Naive thymus-derived CD4-positive, alpha-beta T cell (primary cell): ENCODE measurements around the gene ASAP3. TPM values are rescaled to one million over a fixed set of nuclear protein-coding genes. Genes with fewer than 3 reads are reported as not detected.

Experiments used
- ATAC-seq: fragments of 150-1000 bp; cut with Tn5 transposase; 2 replicates; pipeline ENCODE4 v1.10.0; 2021; ENCODE audit warnings: mild to moderate bottlenecking, moderate library complexity
- CTCF ChIA-PET: fragments of 350-600 bp; sonication (Branson Sonifier 250); formaldehyde crosslinking; loops from one replicate; lab custom pipeline; 2021; ENCODE audit warnings: antibody characterized with exemption; lab: Charles Lee
- POLR2A ChIA-PET: fragments of 350-600 bp; sonication (Branson Sonifier 250); formaldehyde crosslinking; loops from one replicate; lab custom pipeline; 2021; ENCODE audit warnings: antibody characterized with exemption, inconsistent platforms; lab: Charles Lee
- DNase-seq, 9 donors: peaks; one replicate each; pipeline versions ENCODE4 v3.0.0 to v3.0.0-alpha.2; 2020 to 2022; ENCODE audit warnings: mixed read lengths in 1 of 9
- H3K27ac ChIP-seq: one replicate; pipeline ENCODE4 v1.7.0; 2013; ENCODE audit warnings: mild to moderate bottlenecking, low read depth, low read length, moderate library complexity
- H3K27me3 ChIP-seq, 2 donors: one replicate each; pipeline ENCODE4 v1.7.0; 2013; ENCODE audit warnings: low read length in 2 of 2, mild to moderate bottlenecking in 2 of 2, moderate library complexity in 2 of 2; ENCODE audit not compliant: control insufficient read depth in 2 of 2, insufficient read depth in 2 of 2
- H3K36me3 ChIP-seq, 3 experiments: 1 replicate in 2 of 3; 2 replicates in 1 of 3; pipeline ENCODE4 v1.7.0; 2013; ENCODE audit warnings: low read length in 3 of 3, mild to moderate bottlenecking in 3 of 3, moderate library complexity in 1 of 3; ENCODE audit not compliant: insufficient read depth in 3 of 3, control insufficient read depth in 2 of 3
- H3K4me1 ChIP-seq, 2 donors: one replicate each; pipeline ENCODE4 v1.7.0; 2013; ENCODE audit warnings: low read length in 2 of 2, mild to moderate bottlenecking in 2 of 2, moderate library complexity in 1 of 2; ENCODE audit not compliant: control insufficient read depth in 2 of 2, insufficient read depth in 2 of 2
- H3K4me3 ChIP-seq: 2 replicates; pipeline ENCODE4 v1.7.0; 2013; ENCODE audit warnings: mild to moderate bottlenecking, low read length
- H3K9me3 ChIP-seq, 3 experiments: 1 replicate in 2 of 3; 2 replicates in 1 of 3; pipeline ENCODE4 v1.7.0; 2013; ENCODE audit warnings: low read length in 3 of 3; ENCODE audit not compliant: control insufficient read depth in 2 of 3
- H3K27ac Mint-ChIP-seq, 9 donors: one replicate each; pipeline ENCODE4 v1.8.0; 2020 to 2022; ENCODE audit warnings: mixed read lengths in 9 of 9, mild to moderate bottlenecking in 8 of 9, moderate library complexity in 5 of 9, inconsistent platforms in 2 of 9
- H3K27me3 Mint-ChIP-seq, 5 donors: one replicate each; pipeline ENCODE4 v1.8.0; 2021 to 2022; ENCODE audit warnings: mixed read lengths in 5 of 5, mild to moderate bottlenecking in 1 of 5
- H3K36me3 Mint-ChIP-seq, 5 donors: one replicate each; pipeline ENCODE4 v1.8.0; 2020 to 2022; ENCODE audit warnings: mixed read lengths in 5 of 5, mild to moderate bottlenecking in 3 of 5, inconsistent platforms in 1 of 5
- H3K4me1 Mint-ChIP-seq, 7 donors: one replicate each; pipeline ENCODE4 v1.8.0; 2020 to 2022; ENCODE audit warnings: mixed read lengths in 7 of 7, mild to moderate bottlenecking in 3 of 7, inconsistent platforms in 1 of 7
- H3K4me3 Mint-ChIP-seq, 10 donors: one replicate each; pipeline ENCODE4 v1.8.0; 2020 to 2022; ENCODE audit warnings: mild to moderate bottlenecking in 10 of 10, mixed read lengths in 10 of 10, moderate library complexity in 6 of 10, inconsistent platforms in 2 of 10
- H3K9me3 Mint-ChIP-seq, 11 donors: one replicate each; pipeline ENCODE4 v1.8.0; 2020 to 2022; ENCODE audit warnings: mixed read lengths in 11 of 11, mild to moderate bottlenecking in 4 of 11, inconsistent platforms in 1 of 11, moderate library complexity in 1 of 11
- intact Hi-C, 2 donors: fragments of 100-400 bp; cut with micrococcal nuclease; formaldehyde crosslinking; loops; one replicate each; pipeline ENCODE4 v1.15.1; 2023
- polyA plus RNA-seq, 2 donors: library from polyadenylated mRNA; unstranded; fragments of 300-500 nt; fragmentation: Illumina TruSeq; gene quantifications; one replicate each; pipeline ENCODE4 v1.2.3, GENCODE V29; 2021
- total RNA-seq, 6 experiments: library from RNA in 5 of 6; stranded (reverse) in 5 of 6; gene quantifications; 1 replicate in 5 of 6; 2 replicates in 1 of 6; pipeline ENCODE4 v1.2.3 and lab custom pipeline; 2021 to 2026

Gene ASAP3
- total and polyA plus RNA-seq, 7 experiments from 2014 or later, result 0.12 to 8.8 (median 1.5) TPM

DNA sequence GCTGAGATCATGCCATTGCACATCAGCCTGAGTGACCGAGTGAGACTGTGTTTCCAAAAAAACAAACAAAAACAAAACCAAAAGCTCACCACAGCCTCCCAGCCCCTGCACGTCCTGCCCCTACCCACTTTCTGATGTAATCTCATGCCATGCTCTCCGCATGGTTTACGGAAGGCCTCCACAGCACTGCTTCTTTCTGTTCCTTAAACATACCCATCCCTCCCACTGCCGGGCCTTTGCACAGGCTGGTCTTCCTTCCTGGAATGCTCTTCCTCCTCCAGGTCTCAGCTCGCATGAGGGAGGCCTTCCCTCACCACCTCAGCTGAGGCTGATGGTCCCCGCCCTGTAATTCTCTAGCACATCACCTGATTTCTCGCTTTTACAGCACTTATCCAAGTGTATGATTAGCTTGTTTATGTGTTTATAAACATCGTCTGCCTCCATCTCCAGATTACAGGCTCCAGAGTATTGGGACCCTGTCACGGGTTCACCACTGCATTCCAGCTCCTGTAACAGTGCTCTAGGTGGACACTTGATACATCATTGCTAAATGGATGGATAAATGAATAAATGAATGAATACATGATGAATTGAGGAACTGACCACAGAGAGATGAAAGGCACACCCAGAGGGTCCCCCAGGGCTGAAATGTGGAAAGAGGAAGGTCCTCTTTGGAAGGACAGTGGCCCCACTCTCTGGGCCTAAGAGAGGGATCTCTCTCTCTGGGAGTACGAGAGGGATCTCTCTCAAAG is 81.5 kb downstream of the ASAP3 start:
- Histone ChIP-seq H3K4me3 (no peak overlapping the region), H3K4me1 (peaks cover 4 to 9% of the 10 kb centered on the region in 2 donors), H3K36me3 (peaks cover 0 to 54% (median 0%) of the 10 kb centered on the region in 3 experiments), H3K27me3 (no peaks in the 10 kb centered on the region), H3K27ac (no peak overlapping the region), H3K9me3 (no peaks in the 10 kb centered on the region)
- Mint-ChIP-seq H3K27ac (peak overlapping the region in 1 of 9 donors; percentile 70), H3K27me3 (no peaks in the 10 kb centered on the region), H3K4me1 (peaks cover 10 to 14% (median 12%) of the 10 kb centered on the region in 7 donors), H3K4me3 (no peak overlapping the region), H3K9me3 (no peaks in the 10 kb centered on the region), H3K36me3 (peaks cover 0 to 27% (median 8%) of the 10 kb centered on the region in 5 donors)
- intact Hi-C loops, result loop anchor here (5.0 to 10.0 kb wide), 3 partner anchors 75 to 425 kb away; no protein-coding TSS in a partner anchor
- ChIA-PET POLR2A (interaction anchor here (1.5 kb wide), 1 partner anchor 22 kb away, joined by 3 read pairs; the partner anchor contains the start of gene TCEA3), CTCF (interaction anchor here (0.5 to 1.9 kb wide), 8 partner anchors 9 to 574 kb away, joined by 3 to 6 read pairs (median 4); no protein-coding TSS in a partner anchor)
- ATAC-seq (peak; percentile 60), DNase-seq (no peak)

DNA sequence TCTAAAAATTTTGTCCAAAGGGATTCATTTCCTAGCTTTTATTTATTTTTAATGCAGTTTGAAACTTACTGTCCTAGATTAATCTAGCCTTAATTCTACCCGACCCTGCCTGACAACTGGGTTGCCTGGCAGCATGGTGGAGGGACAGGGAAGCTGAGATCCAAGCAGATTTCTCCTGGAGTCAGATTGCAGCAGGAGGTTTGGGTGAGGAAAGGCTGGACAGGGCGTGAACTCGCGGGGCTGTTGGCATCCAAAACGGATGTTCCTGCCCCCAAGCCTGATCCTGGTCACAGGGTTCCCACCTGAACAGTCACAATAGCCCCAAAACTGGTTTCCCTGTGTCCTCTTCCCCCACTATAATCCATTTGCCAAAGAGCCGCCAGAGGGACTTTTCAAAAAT is 82.7 kb downstream of the ASAP3 start:
- no peak for DNase-seq
- Histone ChIP-seq H3K9me3 (no peaks in the 10 kb centered on the region), H3K36me3 (peaks cover 0 to 55% (median 0%) of the 10 kb centered on the region in 3 experiments), H3K27me3 (no peaks in the 10 kb centered on the region), H3K4me3 (no peak overlapping the region), H3K27ac (no peak overlapping the region), H3K4me1 (peaks cover 4 to 9% of the 10 kb centered on the region in 2 donors)
- no peak overlapping the region for H3K4me3 Mint-ChIP-seq
- ATAC-seq, result no peak
- POLR2A ChIA-PET, result interaction anchor here (0.5 to 1.5 kb wide), 3 partner anchors 12 to 61 kb away, joined by 3 to 4 read pairs (median 3); partner anchors contain the start of gene TCEA3
- no peaks in the 10 kb centered on the region for H3K27me3 Mint-ChIP-seq
- CTCF ChIA-PET, result no interaction called here
- H3K36me3 Mint-ChIP-seq, result peaks cover 0 to 35% (median 12%) of the 10 kb centered on the region in 5 donors
- intact Hi-C loops, result loop anchor here (5.0 to 10.0 kb wide), 3 partner anchors 74 to 424 kb away; no protein-coding TSS in a partner anchor
- no peaks in the 10 kb centered on the region for H3K9me3 Mint-ChIP-seq
- peaks cover 10 to 14% (median 12%) of the 10 kb centered on the region in 7 donors for H3K4me1 Mint-ChIP-seq
- no peak overlapping the region for H3K27ac Mint-ChIP-seq

DNA sequence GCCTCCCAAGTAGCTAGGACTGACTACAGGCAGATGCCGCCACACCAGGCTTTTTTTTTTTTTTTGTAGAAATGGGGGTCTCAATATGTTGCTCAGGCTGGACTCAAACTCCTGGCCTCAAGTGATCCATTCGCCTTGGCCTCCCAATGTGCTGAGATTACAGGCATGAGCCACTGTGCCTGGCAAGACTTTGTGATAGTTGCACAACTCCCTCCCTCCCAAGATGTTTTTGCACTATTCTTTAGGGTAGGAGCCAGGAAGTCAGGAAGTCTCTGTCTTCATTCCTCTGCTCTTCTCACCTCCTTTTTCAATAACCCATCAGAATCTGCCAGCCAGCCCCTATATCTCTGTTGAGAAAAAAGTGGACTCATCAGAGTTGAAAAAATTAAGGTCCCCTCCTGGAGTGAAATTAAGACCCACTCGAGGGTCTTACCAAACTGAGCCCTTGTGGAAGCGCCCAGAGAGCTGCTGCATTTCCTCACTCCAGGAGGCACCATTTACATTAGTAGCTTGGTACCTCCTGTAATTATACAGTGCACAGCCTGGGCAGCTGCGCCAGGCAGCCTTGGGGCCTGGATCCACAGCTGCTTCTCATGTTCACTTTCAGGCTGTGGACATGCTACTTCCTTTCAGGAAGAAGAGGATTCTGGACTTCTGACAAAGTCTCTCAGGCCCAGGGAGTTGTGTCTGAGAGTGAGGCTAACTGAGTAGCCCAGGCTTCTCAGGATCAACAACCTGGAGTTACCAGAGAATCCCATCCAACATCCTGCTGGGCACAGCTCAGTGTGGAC is 83.5 kb downstream of the ASAP3 start:
- Histone ChIP-seq H3K9me3 (no peaks in the 10 kb centered on the region), H3K27ac (no peak overlapping the region), H3K4me3 (no peak overlapping the region), H3K27me3 (no peaks in the 10 kb centered on the region), H3K4me1 (peaks cover 4 to 9% of the 10 kb centered on the region in 2 donors), H3K36me3 (peaks cover 0 to 53% (median 0%) of the 10 kb centered on the region in 3 experiments)
- ChIA-PET POLR2A (interaction anchor here (0.5 to 1.5 kb wide), 2 partner anchors 11 to 24 kb away, joined by 3 to 4 read pairs; partner anchors contain the start of gene TCEA3), CTCF (no interaction called here)
- peaks cover 10 to 19% (median 12%) of the 10 kb centered on the region in 7 donors for H3K4me1 Mint-ChIP-seq
- no peak for DNase-seq
- H3K9me3 Mint-ChIP-seq, result no peaks in the 10 kb centered on the region
- no peaks in the 10 kb centered on the region for H3K27me3 Mint-ChIP-seq
- no peak for ATAC-seq
- H3K36me3 Mint-ChIP-seq, result peaks cover 0 to 42% (median 16%) of the 10 kb centered on the region in 5 donors
- peak overlapping the region in 1 of 9 donors; percentile 62 for H3K27ac Mint-ChIP-seq
- no peak overlapping the region for H3K4me3 Mint-ChIP-seq
- intact Hi-C loops, result loop anchor here (5.0 to 10.0 kb wide), 3 partner anchors 73 to 423 kb away; no protein-coding TSS in a partner anchor

DNA sequence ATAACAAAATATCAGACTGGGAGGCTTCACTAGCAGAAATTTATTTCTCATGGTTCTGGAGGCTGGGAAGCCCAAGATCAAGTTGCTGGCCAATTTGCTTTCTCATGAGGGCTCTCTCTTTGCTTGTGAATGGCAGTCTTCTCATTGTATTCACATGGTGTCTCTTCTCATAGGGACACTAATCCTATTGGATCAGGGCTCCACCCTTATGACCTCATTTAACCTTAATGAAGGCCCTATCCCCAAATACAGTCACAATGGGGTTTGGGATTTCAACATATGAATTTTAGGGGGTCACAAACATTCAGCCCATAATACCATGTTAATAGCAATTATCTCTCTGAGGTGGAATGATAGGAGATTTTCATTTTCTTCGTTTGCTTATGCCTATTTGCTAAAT is 84.8 kb downstream of the ASAP3 start:
- Mint-ChIP-seq H3K27me3 (no peaks in the 10 kb centered on the region), H3K4me3 (no peak overlapping the region), H3K36me3 (peaks cover 1 to 51% (median 16%) of the 10 kb centered on the region in 5 donors), H3K4me1 (peaks cover 7 to 18% (median 9%) of the 10 kb centered on the region in 7 donors), H3K27ac (no peak overlapping the region), H3K9me3 (no peaks in the 10 kb centered on the region)
- H3K36me3 ChIP-seq, result peaks cover 0 to 54% (median 0%) of the 10 kb centered on the region in 3 experiments
- CTCF ChIA-PET, result no interaction called here
- H3K4me3 ChIP-seq, result no peak overlapping the region
- intact Hi-C loops, result no loop called here
- POLR2A ChIA-PET, result no interaction called here
- no peaks in the 10 kb centered on the region for H3K27me3 ChIP-seq
- no peak for ATAC-seq
- H3K9me3 ChIP-seq, result no peaks in the 10 kb centered on the region
- H3K27ac ChIP-seq, result no peak overlapping the region
- H3K4me1 ChIP-seq, result peaks cover 3 to 7% of the 10 kb centered on the region in 2 donors
- DNase-seq, result no peak

DNA sequence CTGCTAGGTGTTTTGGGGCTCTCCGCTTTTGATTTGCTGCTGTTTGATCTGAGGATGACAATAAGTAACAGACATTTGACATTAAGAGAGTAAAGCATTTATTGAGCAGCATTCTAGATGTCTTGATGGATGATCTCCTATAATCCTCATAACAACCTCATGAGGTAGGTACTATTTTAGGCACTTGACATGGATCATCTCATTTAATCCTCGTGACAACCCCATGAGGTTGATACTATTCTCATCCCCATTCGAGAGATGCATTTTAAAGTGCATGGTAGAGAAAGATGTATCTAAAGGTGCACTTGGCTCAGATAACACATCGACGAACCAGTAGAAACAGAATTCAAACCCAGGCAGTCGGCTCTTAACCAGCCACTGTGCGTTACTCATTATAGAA is 86.1 kb downstream of the ASAP3 start:
- H3K9me3 Mint-ChIP-seq, result no peaks in the 10 kb centered on the region
- peaks cover 0 to 9% (median 0%) of the 10 kb centered on the region in 7 donors for H3K4me1 Mint-ChIP-seq
- H3K4me3 Mint-ChIP-seq, result no peak overlapping the region
- Histone ChIP-seq H3K36me3 (peaks cover 0 to 64% (median 0%) of the 10 kb centered on the region in 3 experiments), H3K4me3 (no peak overlapping the region), H3K27me3 (no peaks in the 10 kb centered on the region), H3K27ac (no peak overlapping the region), H3K4me1 (no peaks in the 10 kb centered on the region), H3K9me3 (no peaks in the 10 kb centered on the region)
- no peak overlapping the region for H3K27ac Mint-ChIP-seq
- intact Hi-C loops, result no loop called here
- peaks cover 5 to 56% (median 16%) of the 10 kb centered on the region in 5 donors for H3K36me3 Mint-ChIP-seq
- ATAC-seq (no peak), DNase-seq (no peak)
- ChIA-PET POLR2A (no interaction called here), CTCF (no interaction called here)
- no peaks in the 10 kb centered on the region for H3K27me3 Mint-ChIP-seq

DNA sequence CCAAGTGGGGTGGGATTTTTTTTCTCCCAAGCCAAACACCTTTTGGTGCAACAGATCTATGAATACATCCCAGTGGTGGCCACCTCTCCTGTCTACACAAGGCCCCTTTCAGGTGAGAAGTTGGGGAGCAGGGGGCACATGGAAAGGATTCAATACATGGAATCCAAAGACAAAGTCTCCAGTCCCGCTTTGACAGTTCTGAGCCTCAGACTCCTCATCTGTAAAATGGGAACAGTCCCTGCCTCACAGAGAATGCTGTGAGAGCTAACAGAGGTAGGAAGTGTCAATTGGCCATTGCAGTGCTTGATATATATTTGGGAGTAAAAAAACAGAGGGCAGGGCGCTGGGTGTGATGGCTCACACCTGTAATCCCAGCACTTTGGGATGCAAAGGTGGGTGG is 87.6 kb downstream of the ASAP3 start:
- intact Hi-C loops, result no loop called here
- Mint-ChIP-seq H3K27me3 (no peaks in the 10 kb centered on the region), H3K4me3 (no peak overlapping the region), H3K4me1 (peaks cover 0 to 5% (median 0%) of the 10 kb centered on the region in 7 donors), H3K27ac (peak overlapping the region in 1 of 9 donors; percentile 52), H3K9me3 (no peaks in the 10 kb centered on the region), H3K36me3 (peaks cover 5 to 50% (median 12%) of the 10 kb centered on the region in 5 donors)
- ChIA-PET POLR2A (no interaction called here), CTCF (no interaction called here)
- Histone ChIP-seq H3K4me3 (no peak overlapping the region), H3K27me3 (no peaks in the 10 kb centered on the region), H3K4me1 (no peaks in the 10 kb centered on the region), H3K27ac (no peak overlapping the region), H3K9me3 (no peaks in the 10 kb centered on the region), H3K36me3 (peaks cover 0 to 48% (median 0%) of the 10 kb centered on the region in 3 experiments)
- no peak for ATAC-seq
- no peak for DNase-seq
